ENCODE data around the gene NNT. TPM values are rescaled to one million over a fixed set of nuclear protein-coding genes. Genes with fewer than 3 reads are reported as not detected.
"Not testable (repeated sequence)": the region's sequence is repeated elsewhere in the genome, so short reads cannot be mapped to it uniquely, and the experiment has no call there.

Gene NNT
- total RNA-seq, 1 donor from 2014 or later, result 68.1 TPM

DNA sequence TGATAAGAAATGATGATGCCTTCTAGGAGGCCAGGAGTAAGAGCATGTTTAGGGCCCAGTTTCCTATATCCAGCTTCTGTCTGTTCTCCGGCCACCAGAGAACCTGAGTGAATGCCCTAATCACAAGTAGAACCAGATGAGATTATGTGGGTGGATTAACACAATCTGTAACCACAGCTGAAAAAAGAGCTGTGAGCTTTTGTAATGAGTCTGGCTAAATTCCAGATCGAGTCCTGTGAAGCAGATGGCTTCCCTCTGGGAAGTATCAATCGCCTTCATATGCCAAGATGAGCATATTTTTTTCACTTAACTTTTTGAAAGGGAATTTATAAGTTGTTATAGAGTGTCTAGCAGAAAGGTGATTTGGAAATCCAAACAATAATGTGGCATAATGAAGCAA lies 99.8 kb downstream of the NNT start:
- no peak for DNase-seq (ENCODE audit: low read depth in 2 of 2)

GRCh38 chr5:43704243-43704642 lies 101.3 kb downstream of the NNT start:
- no peak for DNase-seq (ENCODE audit: low read depth in 2 of 2)

- not testable (repeated sequence) for DNase-seq (ENCODE audit: low read depth in 2 of 2)
Observed at GRCh38 chr5:43706576-43706975, 103.6 kb downstream of the NNT start.

GRCh38 chr5:43711496-43711895 lies 108.5 kb downstream of the NNT start:
- peak in 1 of 2 donors; percentile 2 for DNase-seq (ENCODE audit: low read depth in 2 of 2)

- no peak for DNase-seq (ENCODE audit: low read depth in 2 of 2)
Observed at GRCh38 chr5:43712081-43712480, 109.1 kb downstream of the NNT start.

DNA sequence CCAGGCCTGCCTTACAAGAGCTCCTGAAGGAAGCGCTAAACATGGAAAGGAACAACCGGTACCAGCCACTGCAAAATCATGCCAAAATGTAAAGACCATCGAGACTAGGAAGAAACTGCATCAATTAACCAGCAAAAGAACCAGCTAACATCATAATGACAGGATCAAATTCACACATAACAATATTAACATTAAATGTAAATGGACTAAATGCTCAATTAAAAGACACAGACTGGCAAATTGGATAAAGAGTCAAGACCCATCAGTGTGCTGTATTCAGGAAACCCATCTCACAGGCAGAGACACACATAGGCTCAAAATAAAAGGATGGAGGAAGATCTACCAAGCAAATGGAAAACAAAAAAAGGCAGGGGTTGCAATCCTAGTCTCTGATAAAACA lies 116.8 kb downstream of the NNT start:
- not testable (repeated sequence) for DNase-seq (ENCODE audit: low read depth in 2 of 2)

- no peak for DNase-seq (ENCODE audit: low read depth in 2 of 2)
Observed at GRCh38 chr5:43728581-43728980, 125.6 kb downstream of the NNT start.

GRCh38 chr5:43729846-43730478 lies 127.0 kb downstream of the NNT start:
- peak; percentile 14 to 54 for DNase-seq (ENCODE audit: low read depth in 2 of 2)

- no peak for DNase-seq (ENCODE audit: low read depth in 2 of 2)
Observed at GRCh38 chr5:43730832-43731342, 127.9 kb downstream of the NNT start.

DNA sequence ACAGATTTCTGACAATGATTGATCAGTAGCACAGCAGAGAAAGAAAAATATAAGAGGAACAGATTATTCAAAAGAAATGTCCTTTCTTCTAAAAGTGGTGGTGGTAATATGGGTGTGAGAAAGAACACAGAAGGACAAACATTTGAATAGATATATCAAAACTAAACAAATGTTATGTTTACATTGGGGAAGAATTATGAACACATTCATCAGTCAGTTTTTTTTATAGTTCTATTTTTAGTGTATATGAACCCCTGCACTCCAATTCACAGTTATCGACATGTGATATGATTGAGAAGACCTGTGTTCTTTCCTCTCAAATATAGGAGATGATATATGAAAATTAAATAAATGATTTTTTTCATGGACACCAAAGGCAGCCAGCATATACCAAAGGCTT lies 128.6 kb downstream of the NNT start:
- DNase-seq (ENCODE audit: low read depth in 2 of 2), result no peak

DNA sequence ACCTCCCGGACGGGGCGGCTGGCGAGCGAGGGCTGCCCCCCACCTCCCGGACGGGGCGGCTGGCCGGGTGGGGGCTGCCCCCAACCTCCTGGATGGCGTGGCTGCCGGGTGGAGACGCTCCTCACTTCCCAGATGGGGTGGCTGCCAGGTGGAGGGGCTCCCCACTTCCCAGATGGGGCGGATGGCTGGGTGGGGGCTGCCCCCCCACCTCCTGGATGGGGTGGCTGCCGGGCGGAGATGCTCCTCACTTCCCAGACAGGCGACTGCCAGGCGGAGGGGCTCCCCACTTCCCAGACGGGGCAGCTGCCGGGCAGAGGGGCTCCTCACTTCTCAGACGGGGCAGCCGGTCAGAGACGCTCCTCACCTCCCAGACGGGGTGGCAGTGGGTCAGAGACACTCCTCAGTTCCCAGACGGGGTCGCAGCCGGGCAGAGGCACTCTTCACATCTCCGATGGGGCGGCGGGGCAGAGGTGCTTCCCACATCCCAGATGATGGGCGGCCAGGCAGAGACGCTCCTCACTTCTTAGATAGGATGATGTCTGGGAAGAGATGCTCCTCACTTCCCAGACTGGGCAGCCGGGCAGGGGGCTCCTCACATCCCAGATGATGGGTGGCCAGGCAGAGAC lies 143.1 kb downstream of the NNT start:
- not testable (repeated sequence) for DNase-seq (ENCODE audit: low read depth in 2 of 2)

GRCh38 chr5:43750809-43751208 lies 147.8 kb downstream of the NNT start:
- no peak for DNase-seq (ENCODE audit: low read depth in 2 of 2)

DNA sequence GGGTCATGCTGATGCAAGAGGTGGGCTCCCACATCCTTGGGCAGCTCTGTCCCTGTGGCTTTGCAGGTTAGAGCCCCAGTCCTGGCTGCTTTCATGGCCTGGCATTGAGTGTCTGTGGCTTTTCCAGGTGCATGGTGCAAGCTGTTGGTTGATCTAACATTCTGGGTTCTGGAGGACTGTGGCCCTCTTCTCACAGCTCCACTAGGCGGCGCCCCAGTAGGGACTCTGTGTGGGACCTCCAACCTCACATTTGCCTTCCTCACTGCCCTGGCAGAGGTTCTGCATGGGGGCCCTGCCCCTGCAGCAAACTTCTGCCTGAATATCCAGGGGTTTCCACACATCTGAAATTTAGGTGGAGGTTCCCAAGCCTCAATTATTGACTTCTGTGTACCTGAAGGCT lies 150.1 kb downstream of the NNT start:
- no peak for DNase-seq (ENCODE audit: low read depth in 2 of 2)

Other genes starting within 250 kb of the NNT start
- gene CCL28, start 190.8 kb upstream of the NNT start, total RNA-seq, result 0.65 and 2.6 TPM in 2 replicates
- gene TMEM267, start 119.3 kb upstream of the NNT start, total RNA-seq, result 4.1 and 7.7 TPM in 2 replicates
- 1.4 and 2.0 TPM in 2 replicates for gene C5orf34, start 88.0 kb upstream of the NNT start, total RNA-seq
- gene PAIP1, start 46.1 kb upstream of the NNT start, total RNA-seq, result 71.3 and 71.8 TPM in 2 replicates